Retinal pigment epithelial cell (primary cell): Measurements from ENCODE around the gene CCR3.

Source experiments
- DNase-seq: peaks from one replicate; pipeline ENCODE4 v3.0.0-alpha.2; 2010; ENCODE audit warnings: low read depth
- H3K4me3 ChIP-seq: 2 replicates; pipeline ENCODE4 v1.5.1; 2011; ENCODE audit warnings: mild to moderate bottlenecking, low read length, control low read depth, moderate library complexity
- CTCF ChIP-seq: conservative IDR thresholded peaks from 2 replicates; pipeline ENCODE4 v1.5.1; 2011; ENCODE audit warnings: low read depth, low read length, control low read depth, inconsistent platforms

CCR3 gene

GRCh38 chr3:46221391-46221790 is 20.9 kb upstream of the CCR3 start:
- no peak for DNase-seq
- H3K4me3 ChIP-seq, result no peak overlapping the region
- TF ChIP-seq CTCF, result no peak

GRCh38 chr3:46221938-46222337 is 20.3 kb upstream of the CCR3 start:
- no peak overlapping the region for H3K4me3 ChIP-seq
- TF ChIP-seq CTCF, result no peak
- no peak for DNase-seq

GRCh38 chr3:46222435-46223161 is 19.7 kb upstream of the CCR3 start:
- no peak for DNase-seq
- no peak for TF ChIP-seq CTCF

GRCh38 chr3:46228260-46229242 is 13.7 kb upstream of the CCR3 start:
- H3K4me3 ChIP-seq, result no peak overlapping the region
- TF ChIP-seq CTCF, result no peak
- DNase-seq, result no peak

More at GRCh38 chr3:46222435-46223161, 19.7 kb upstream of the CCR3 start:
- H3K4me3 ChIP-seq, result no peak overlapping the region

- H3K4me3 ChIP-seq, result no peak overlapping the region
- TF ChIP-seq CTCF, result no peak
- no peak for DNase-seq
These were observed 10.9 kb upstream of the CCR3 start for GRCh38 chr3:46231323-46231722.

GRCh38 chr3:46233194-46233593 is 9.1 kb upstream of the CCR3 start:
- DNase-seq, result no peak
- no peak overlapping the region for H3K4me3 ChIP-seq
- no peak for TF ChIP-seq CTCF

GRCh38 chr3:46235425-46235824 is 6.8 kb upstream of the CCR3 start:
- DNase-seq, result no peak
- TF ChIP-seq CTCF, result no peak
- no peak overlapping the region for H3K4me3 ChIP-seq
